ENCODE results near the gene FRMD8. TPM values are rescaled to one million over a fixed set of nuclear protein-coding genes. Genes with fewer than 3 reads are reported as not detected.
A peak's percentile ranks its signal among the peaks of the same experiment; 100 is the strongest.

FRMD8 gene, protein sequence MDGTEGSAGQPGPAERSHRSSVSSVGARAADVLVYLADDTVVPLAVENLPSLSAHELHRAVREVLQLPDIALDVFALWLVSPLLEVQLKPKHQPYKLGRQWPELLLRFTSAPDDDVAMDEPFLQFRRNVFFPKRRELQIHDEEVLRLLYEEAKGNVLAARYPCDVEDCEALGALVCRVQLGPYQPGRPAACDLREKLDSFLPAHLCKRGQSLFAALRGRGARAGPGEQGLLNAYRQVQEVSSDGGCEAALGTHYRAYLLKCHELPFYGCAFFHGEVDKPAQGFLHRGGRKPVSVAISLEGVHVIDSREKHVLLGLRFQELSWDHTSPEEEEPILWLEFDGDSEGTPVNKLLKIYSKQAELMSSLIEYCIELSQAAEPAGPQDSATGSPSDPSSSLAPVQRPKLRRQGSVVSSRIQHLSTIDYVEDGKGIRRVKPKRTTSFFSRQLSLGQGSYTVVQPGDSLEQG
- total RNA-seq, result 40.5 and 42.3 TPM in 2 replicates

DNA sequence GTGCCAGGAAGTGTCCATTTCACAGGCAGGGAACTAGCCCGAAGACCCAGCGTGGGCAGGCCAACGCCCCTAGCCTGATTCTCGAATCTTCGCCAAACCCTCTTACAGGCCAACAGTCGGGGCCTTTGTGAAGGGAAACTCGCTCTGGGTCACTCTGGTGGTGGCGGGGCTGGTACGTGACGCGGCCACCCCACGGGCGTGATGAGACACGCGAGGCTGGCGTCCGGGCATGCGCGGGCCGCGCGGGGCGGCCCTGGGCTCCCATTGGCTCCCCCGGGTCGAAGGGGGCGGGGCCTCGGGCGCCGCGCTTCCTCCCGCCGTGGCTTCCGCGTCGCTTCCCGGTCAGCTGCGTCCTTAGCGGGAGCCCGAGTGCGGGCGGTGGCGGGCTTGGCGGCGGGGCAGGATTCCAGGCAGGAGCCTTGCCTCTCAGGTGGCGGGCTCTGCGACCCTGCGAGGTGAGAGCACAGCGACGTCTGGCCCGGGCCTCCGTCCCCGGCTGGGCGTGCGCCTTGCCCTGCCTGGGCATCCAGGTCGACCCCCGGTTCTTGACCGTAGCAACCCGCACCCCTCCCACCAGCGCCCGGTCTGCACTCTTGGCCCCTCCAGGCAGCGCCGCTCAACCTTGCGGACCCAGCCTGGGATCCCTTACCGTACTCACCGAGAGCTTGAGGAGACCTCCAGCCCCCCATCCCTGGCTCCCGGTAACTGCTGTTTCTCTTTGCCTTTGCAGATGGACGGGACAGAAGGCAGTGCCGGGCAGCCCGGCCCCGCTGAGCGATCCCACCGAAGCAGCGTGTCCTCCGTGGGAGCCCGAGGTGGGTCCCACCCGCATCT, at the start of gene FRMD8:
TSS of gene FRMD8 (plus strand) at position 331 of the 834 bp plus-strand sequence. CDS start at position 731, 400 bp downstream.
- intact Hi-C loops (cut with micrococcal nuclease), result loop anchor here (1.0 to 5.0 kb wide), 3 partner anchors 86 to 326 kb away; partner anchors contain the start of genes KAT5 and ZNRD2
- Mint-ChIP-seq H3K36me3 (ENCODE audit: low read depth) (peaks cover 16% of the 10 kb centered on the region), H3K4me3 (peak within 1 kb of the TSS; percentile 95), H3K9me3 (no peaks in the 10 kb centered on the region), H3K27me3 (ENCODE audit: insufficient read depth) (no peaks in the 10 kb centered on the region), H3K4me1 (ENCODE audit: low read depth) (peaks cover 61% of the 10 kb centered on the region), H3K27ac (peak within 1 kb of the TSS; percentile 99)
- peak; percentile 90 for DNase-seq (ENCODE audit: low spot score)

GRCh38 chr11:65338676-65339075, 47.8 kb upstream of the FRMD8 start:
- H3K27ac Mint-ChIP-seq, result no peak overlapping the region
- DNase-seq (ENCODE audit: low spot score), result no peak
- H3K4me3 Mint-ChIP-seq, result no peak overlapping the region
- no peaks in the 10 kb centered on the region for H3K9me3 Mint-ChIP-seq
- H3K36me3 Mint-ChIP-seq (ENCODE audit: low read depth), result peaks cover 38% of the 10 kb centered on the region
- no peaks in the 10 kb centered on the region for H3K27me3 Mint-ChIP-seq (ENCODE audit: insufficient read depth)
- intact Hi-C loops (cut with micrococcal nuclease), result loop anchor here (10.0 kb wide), 1 partner anchor 494 kb away; the partner anchor contains the start of gene CDC42BPG
- H3K4me1 Mint-ChIP-seq (ENCODE audit: low read depth), result peaks cover 33% of the 10 kb centered on the region

DNA sequence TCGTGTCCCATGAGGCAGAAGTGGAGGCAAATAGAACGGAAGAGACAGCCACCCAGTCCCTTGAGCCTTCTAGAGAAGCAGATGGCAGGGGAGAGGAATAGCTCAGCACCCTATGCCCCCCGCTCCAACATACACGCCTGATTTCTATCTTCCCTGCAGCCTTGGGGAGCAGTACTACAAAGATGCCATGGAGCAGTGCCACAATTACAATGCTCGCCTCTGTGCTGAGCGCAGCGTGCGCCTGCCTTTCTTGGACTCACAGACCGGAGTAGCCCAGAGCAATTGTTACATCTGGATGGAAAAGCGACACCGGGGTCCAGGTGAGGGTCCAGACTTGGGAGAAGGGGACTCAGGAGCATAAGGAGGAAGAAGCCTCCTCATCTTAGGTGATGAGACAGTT, 46.2 kb upstream of the FRMD8 start:
- DNase-seq (ENCODE audit: low spot score), result no peak
- Mint-ChIP-seq H3K36me3 (ENCODE audit: low read depth) (peaks cover 43% of the 10 kb centered on the region), H3K9me3 (no peaks in the 10 kb centered on the region), H3K4me3 (no peak overlapping the region), H3K4me1 (ENCODE audit: low read depth) (peaks cover 23% of the 10 kb centered on the region), H3K27ac (no peak overlapping the region), H3K27me3 (ENCODE audit: insufficient read depth) (no peaks in the 10 kb centered on the region)
- intact Hi-C loops (cut with micrococcal nuclease), result no loop called here

- no peaks in the 10 kb centered on the region for H3K27me3 Mint-ChIP-seq (ENCODE audit: insufficient read depth)
- H3K4me3 Mint-ChIP-seq, result no peak overlapping the region
- DNase-seq (ENCODE audit: low spot score), result no peak
- H3K9me3 Mint-ChIP-seq, result no peaks in the 10 kb centered on the region
- peaks cover 19% of the 10 kb centered on the region for H3K4me1 Mint-ChIP-seq (ENCODE audit: low read depth)
- H3K36me3 Mint-ChIP-seq (ENCODE audit: low read depth), result peaks cover 50% of the 10 kb centered on the region
- no peak overlapping the region for H3K27ac Mint-ChIP-seq
- intact Hi-C loops (cut with micrococcal nuclease), result no loop called here
Observed at GRCh38 chr11:65341856-65342255, 44.6 kb upstream of the FRMD8 start.

DNA sequence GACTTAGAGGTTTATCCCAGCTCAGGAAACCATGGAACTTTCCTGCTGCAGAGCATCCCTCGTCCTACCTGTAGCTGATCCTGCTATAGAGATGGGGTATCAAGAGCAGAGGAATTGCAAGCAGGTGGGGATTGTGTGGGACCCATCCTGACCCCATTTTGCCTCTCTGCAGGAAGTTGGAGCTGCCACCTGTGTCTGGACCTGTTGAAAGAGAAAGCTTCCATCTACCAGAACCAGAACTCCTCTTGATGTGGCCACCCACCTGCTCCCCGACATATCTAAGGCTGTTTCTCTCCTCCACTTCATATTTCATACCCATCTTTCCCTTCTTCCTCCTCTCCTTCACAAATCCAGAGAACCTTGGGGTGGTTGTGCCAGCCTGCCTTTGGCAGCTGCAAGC, 34.9 kb upstream of the FRMD8 start:
- peaks cover 5% of the 10 kb centered on the region for H3K27me3 Mint-ChIP-seq (ENCODE audit: insufficient read depth)
- peaks cover 20% of the 10 kb centered on the region for H3K36me3 Mint-ChIP-seq (ENCODE audit: low read depth)
- no peak overlapping the region for H3K4me3 Mint-ChIP-seq
- intact Hi-C loops (cut with micrococcal nuclease), result no loop called here
- H3K9me3 Mint-ChIP-seq, result no peaks in the 10 kb centered on the region
- H3K27ac Mint-ChIP-seq, result peak overlapping the region; percentile 81
- H3K4me1 Mint-ChIP-seq (ENCODE audit: low read depth), result peaks cover 8% of the 10 kb centered on the region
- DNase-seq (ENCODE audit: low spot score), result no peak

GRCh38 chr11:65352783-65353182, 33.7 kb upstream of the FRMD8 start:
- Mint-ChIP-seq H3K4me3 (no peak overlapping the region), H3K9me3 (no peaks in the 10 kb centered on the region), H3K27me3 (ENCODE audit: insufficient read depth) (peaks cover 12% of the 10 kb centered on the region), H3K4me1 (ENCODE audit: low read depth) (peaks cover 8% of the 10 kb centered on the region), H3K36me3 (ENCODE audit: low read depth) (peaks cover 17% of the 10 kb centered on the region), H3K27ac (no peak overlapping the region)
- no peak for DNase-seq (ENCODE audit: low spot score)
- intact Hi-C loops (cut with micrococcal nuclease), result no loop called here

GRCh38 chr11:65353376-65353775, 33.1 kb upstream of the FRMD8 start:
- Mint-ChIP-seq H3K27ac (peak overlapping the region; percentile 63), H3K27me3 (ENCODE audit: insufficient read depth) (peaks cover 16% of the 10 kb centered on the region), H3K36me3 (ENCODE audit: low read depth) (peaks cover 17% of the 10 kb centered on the region), H3K4me1 (ENCODE audit: low read depth) (peaks cover 8% of the 10 kb centered on the region), H3K9me3 (no peaks in the 10 kb centered on the region), H3K4me3 (peak overlapping the region; percentile 40)
- no peak for DNase-seq (ENCODE audit: low spot score)
- intact Hi-C loops (cut with micrococcal nuclease), result no loop called here

GRCh38 chr11:65353900-65354264, 32.6 kb upstream of the FRMD8 start:
- Mint-ChIP-seq H3K27ac (peak overlapping the region; percentile 63), H3K27me3 (ENCODE audit: insufficient read depth) (peaks cover 16% of the 10 kb centered on the region), H3K9me3 (no peaks in the 10 kb centered on the region), H3K4me3 (peak overlapping the region; percentile 40), H3K4me1 (ENCODE audit: low read depth) (peaks cover 8% of the 10 kb centered on the region), H3K36me3 (ENCODE audit: low read depth) (peaks cover 12% of the 10 kb centered on the region)
- no peak for DNase-seq (ENCODE audit: low spot score)
- intact Hi-C loops (cut with micrococcal nuclease), result loop anchor here (1.0 to 2.0 kb wide), 6 partner anchors 21 to 261 kb away; partner anchors contain the start of genes CDC42EP2, DPF2, PCNX3 and SLC25A45

DNA sequence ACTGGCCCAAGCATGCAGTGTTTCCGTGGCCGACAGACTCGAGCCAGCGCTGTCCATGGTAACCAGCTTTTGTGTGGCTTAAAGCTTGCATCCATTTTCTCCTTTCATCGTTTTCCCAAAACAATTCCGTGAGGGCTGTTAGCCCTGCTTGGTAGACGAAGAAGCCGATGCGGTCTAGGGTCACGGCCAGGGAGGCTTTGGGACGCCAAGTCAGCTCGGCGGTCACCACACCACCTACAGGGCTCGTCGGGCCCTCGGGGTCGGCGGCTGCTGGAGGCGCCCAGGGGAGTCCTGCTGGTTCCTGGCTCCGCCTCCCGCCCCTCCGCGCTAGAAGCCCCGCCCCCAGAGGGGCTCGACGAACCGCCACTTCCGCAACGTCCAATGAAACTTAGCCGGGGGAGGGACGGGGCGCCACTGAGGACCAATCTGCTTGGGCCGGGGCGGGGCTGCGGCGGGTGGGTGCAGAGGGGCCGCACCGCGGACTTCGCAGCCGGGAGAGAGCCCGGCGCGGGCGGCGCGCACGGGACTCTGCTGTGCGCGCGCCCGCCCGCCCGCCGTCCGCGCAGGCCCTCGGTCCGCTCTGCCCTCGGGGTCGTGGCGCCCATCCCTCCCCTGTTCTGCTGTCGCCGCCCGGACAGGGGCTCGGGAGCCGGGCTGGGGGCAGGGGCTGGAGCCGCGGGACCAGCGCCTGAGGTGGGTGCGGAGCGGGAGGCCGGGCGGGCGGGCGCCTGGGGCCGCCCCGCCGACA, 32.0 kb upstream of the FRMD8 start, which contains the start of gene TIGD3:
TSS of gene TIGD3 (plus strand) at position 487 of the 748 bp plus-strand sequence. CDS start 1,058 bp downstream, outside the sequence.
- H3K27me3 Mint-ChIP-seq (ENCODE audit: insufficient read depth), result peaks cover 16% of the 10 kb centered on the region
- H3K4me1 Mint-ChIP-seq (ENCODE audit: low read depth), result peaks cover 8% of the 10 kb centered on the region
- intact Hi-C loops (cut with micrococcal nuclease), result loop anchor here (1.0 to 2.0 kb wide), 6 partner anchors 21 to 261 kb away; partner anchors contain the start of genes CDC42EP2, DPF2, PCNX3 and SLC25A45
- H3K27ac Mint-ChIP-seq, result peak within 1 kb of the TSS; percentile 81
- H3K4me3 Mint-ChIP-seq, result peak within 1 kb of the TSS; percentile 89
- peak; percentile 93 for DNase-seq (ENCODE audit: low spot score)
- peaks cover 9% of the 10 kb centered on the region for H3K36me3 Mint-ChIP-seq (ENCODE audit: low read depth)
- no peaks in the 10 kb centered on the region for H3K9me3 Mint-ChIP-seq

DNA sequence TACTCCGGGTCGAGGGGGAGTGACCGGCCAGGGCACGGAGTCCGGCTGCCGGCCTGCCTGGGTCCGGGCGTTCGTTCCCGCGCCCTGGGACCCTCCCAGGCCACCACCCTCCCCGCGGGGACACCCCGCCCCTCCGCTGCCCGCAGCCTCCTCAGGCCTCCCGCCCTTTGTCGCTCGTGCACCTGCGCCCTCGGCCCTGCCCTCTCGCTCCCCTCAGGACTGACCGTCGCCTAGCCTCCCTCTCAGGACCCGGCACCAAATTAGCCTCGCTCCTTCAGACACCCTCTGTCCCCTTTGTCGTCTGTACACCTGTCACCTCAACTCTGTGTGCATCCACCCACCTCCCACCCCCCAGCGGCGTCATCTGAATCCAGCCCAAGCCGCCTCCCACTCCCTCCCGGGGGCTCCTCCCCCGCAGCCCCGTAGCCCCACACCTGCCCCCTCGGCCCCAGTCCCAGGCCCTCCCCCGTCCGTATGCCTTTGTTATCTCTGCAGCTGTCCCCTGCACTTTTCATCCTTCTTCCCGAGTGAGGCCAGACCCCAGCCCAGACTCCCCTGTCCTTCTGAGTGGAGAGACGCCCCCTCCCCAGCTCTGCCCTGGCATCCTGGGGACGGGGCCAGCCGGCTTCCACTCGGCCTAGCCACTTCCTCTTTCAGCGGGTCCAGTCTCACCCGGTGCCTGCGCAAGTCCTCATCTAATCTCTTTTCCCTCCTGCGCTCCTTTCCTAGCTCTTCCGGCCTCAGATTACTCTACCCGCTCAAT, 31.2 kb upstream of the FRMD8 start:
- peaks cover 8% of the 10 kb centered on the region for H3K4me1 Mint-ChIP-seq (ENCODE audit: low read depth)
- intact Hi-C loops (cut with micrococcal nuclease), result loop anchor here (2.0 kb wide), 2 partner anchors 28 to 40 kb away; partner anchors contain the start of genes CDC42EP2 and SLC25A45

DNA sequence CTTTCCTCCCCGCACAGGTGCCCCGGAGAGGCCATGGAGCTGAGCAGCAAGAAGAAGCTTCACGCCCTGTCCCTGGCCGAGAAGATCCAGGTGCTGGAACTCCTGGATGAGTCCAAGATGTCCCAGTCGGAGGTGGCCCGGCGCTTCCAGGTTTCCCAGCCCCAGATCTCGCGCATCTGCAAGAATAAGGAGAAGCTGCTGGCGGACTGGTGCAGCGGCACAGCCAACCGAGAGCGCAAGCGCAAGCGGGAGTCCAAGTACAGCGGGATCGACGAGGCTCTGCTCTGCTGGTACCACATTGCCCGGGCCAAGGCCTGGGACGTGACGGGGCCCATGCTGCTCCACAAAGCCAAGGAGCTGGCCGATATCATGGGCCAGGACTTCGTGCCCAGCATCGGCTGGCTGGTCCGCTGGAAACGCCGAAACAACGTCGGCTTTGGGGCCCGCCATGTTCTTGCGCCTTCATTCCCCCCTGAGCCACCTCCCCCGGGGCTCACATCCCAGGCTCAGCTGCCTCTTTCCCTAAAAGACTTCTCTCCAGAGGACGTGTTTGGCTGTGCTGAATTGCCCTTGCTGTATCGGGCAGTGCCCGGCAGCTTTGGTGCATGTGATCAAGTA, 30.6 kb upstream of the FRMD8 start:
- H3K4me1 Mint-ChIP-seq (ENCODE audit: low read depth), result peaks cover 8% of the 10 kb centered on the region
- H3K4me3 Mint-ChIP-seq, result peak overlapping the region; percentile 89
- no peak for DNase-seq (ENCODE audit: low spot score)
- no peaks in the 10 kb centered on the region for H3K9me3 Mint-ChIP-seq
- peaks cover 9% of the 10 kb centered on the region for H3K36me3 Mint-ChIP-seq (ENCODE audit: low read depth)
- peaks cover 17% of the 10 kb centered on the region for H3K27me3 Mint-ChIP-seq (ENCODE audit: insufficient read depth)
- intact Hi-C loops (cut with micrococcal nuclease), result loop anchor here (2.0 kb wide), 2 partner anchors 27 to 41 kb away; partner anchors contain the start of genes CDC42EP2 and SLC25A45
- peak overlapping the region; percentile 81 for H3K27ac Mint-ChIP-seq

More for the DNA sequence above, 31.2 kb upstream of the FRMD8 start:
- peaks cover 9% of the 10 kb centered on the region for H3K36me3 Mint-ChIP-seq (ENCODE audit: low read depth)
- peak overlapping the region; percentile 89 for H3K4me3 Mint-ChIP-seq
- peaks cover 17% of the 10 kb centered on the region for H3K27me3 Mint-ChIP-seq (ENCODE audit: insufficient read depth)
- peak overlapping the region; percentile 81 for H3K27ac Mint-ChIP-seq
- DNase-seq (ENCODE audit: low spot score), result peak; percentile 24
- H3K9me3 Mint-ChIP-seq, result no peaks in the 10 kb centered on the region
